Esophagus squamous epithelium (tissue), 4 donors: ENCODE measurements around the gene TSEN2.

Experiments
- POLR2A ChIP-seq, 4 donors: fragments of 450-650 bp; IDR thresholded peaks; one replicate each; pipeline ENCODE4 v1.6.1; 2017; ENCODE audit warnings: antibody characterized with exemption in 4 of 4, mild to moderate bottlenecking in 4 of 4, moderate library complexity in 3 of 4
- TF ChIP-seq, protein P1 (sequence below), 6 experiments: fragments of 450-650 bp in 4 of 6; fragments of 200-600 bp in 2 of 6; sonication (generic) in 2 of 6; IDR thresholded peaks; one replicate each; pipeline ENCODE4 v1.5.1; 2016 to 2019; ENCODE audit warnings: antibody characterized with exemption in 6 of 6, mild to moderate bottlenecking in 4 of 6, moderate library complexity in 4 of 6

DNA sequence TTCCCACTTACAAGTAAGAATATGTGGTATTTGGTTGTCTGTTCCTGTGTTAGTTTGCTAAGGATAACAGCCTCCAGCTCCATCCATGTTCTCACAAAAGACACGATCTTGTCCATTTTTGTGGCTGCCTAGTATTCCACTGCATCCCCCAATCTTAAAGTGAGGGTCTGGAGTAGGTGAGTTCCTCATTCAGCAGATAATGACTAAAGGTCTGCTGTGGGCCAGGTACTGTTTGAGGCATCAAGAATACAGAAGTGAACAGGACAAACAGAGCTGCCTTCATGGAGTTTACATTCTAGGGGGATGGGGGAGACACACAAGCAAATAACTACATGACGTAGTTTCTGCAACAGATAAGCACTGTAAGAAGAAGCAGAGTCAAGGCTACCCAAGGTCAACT lies 36.7 kb downstream of the TSEN2 start:
- TF ChIP-seq, protein P1, sequence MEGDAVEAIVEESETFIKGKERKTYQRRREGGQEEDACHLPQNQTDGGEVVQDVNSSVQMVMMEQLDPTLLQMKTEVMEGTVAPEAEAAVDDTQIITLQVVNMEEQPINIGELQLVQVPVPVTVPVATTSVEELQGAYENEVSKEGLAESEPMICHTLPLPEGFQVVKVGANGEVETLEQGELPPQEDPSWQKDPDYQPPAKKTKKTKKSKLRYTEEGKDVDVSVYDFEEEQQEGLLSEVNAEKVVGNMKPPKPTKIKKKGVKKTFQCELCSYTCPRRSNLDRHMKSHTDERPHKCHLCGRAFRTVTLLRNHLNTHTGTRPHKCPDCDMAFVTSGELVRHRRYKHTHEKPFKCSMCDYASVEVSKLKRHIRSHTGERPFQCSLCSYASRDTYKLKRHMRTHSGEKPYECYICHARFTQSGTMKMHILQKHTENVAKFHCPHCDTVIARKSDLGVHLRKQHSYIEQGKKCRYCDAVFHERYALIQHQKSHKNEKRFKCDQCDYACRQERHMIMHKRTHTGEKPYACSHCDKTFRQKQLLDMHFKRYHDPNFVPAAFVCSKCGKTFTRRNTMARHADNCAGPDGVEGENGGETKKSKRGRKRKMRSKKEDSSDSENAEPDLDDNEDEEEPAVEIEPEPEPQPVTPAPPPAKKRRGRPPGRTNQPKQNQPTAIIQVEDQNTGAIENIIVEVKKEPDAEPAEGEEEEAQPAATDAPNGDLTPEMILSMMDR (IDR thresholded peaks at IDR 0.05), result no peak
- no peak for TF ChIP-seq POLR2A (IDR thresholded peaks at IDR 0.05)
